WTC11 (cell line): ENCODE data around the gene PPP1R26.

Source experiments
- PRRX2 ChIP-seq: fragments of 250-450 bp; sonication (Bioruptor Pico); IDR thresholded peaks from 2 replicates; pipeline ENCODE4 v1.8.0; 2021; ENCODE audit warnings: mild to moderate bottlenecking
- TF ChIP-seq, protein P1 (sequence below): fragments of 200-600 bp; IDR thresholded peaks from 2 replicates; pipeline ENCODE4 v1.8.0; 2022; ENCODE audit warnings: antibody characterized with exemption

DNA sequence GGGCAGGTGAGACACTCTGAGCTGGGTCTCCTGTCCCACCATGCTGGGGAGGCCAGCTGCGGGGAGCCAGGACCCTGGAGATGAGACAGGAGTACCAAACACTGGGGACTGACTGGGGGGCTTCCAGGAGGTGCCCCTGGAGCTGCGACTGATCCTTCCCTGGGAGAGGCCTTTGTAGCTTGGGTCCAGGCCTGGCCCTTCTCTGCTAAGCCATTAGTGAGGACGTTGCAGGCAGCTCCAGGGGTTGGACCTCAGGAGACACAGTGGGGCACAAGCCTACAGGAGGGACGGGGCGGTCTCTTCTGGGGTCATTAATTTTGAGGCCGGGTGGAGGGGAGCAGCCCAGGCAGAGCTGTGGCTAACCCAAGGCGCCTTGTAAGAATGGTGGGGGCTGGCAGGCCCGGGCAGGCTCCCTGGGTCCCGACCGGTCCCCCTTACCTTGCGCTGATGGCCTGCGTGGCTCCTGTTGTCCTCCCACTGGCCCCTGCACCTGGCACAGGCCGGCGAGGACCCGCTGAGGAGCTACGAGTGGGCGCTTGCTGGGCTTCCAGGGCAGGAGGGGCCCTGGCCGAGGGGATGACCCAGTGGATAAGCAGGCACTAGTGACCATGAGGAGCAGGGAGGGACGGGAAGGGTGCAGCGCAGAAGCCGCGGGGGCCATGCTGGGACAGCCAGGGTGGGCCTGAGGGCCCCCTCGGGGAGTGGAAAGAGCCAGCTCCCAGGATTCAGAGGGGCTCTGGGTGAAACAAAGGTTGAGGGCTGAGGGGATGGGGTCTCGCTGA lies 26.0 kb downstream of the PPP1R26 start:
- TF ChIP-seq PRRX2 (CRISPR knock-in tag) = no peak
- TF ChIP-seq, protein P1, sequence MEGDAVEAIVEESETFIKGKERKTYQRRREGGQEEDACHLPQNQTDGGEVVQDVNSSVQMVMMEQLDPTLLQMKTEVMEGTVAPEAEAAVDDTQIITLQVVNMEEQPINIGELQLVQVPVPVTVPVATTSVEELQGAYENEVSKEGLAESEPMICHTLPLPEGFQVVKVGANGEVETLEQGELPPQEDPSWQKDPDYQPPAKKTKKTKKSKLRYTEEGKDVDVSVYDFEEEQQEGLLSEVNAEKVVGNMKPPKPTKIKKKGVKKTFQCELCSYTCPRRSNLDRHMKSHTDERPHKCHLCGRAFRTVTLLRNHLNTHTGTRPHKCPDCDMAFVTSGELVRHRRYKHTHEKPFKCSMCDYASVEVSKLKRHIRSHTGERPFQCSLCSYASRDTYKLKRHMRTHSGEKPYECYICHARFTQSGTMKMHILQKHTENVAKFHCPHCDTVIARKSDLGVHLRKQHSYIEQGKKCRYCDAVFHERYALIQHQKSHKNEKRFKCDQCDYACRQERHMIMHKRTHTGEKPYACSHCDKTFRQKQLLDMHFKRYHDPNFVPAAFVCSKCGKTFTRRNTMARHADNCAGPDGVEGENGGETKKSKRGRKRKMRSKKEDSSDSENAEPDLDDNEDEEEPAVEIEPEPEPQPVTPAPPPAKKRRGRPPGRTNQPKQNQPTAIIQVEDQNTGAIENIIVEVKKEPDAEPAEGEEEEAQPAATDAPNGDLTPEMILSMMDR = no peak
